ENCODE results near the gene BMS1.
"Not testable (repeated sequence)": the region's sequence is repeated elsewhere in the genome, so short reads cannot be mapped to it uniquely, and the experiment has no call there.

The BMS1 gene

DNA sequence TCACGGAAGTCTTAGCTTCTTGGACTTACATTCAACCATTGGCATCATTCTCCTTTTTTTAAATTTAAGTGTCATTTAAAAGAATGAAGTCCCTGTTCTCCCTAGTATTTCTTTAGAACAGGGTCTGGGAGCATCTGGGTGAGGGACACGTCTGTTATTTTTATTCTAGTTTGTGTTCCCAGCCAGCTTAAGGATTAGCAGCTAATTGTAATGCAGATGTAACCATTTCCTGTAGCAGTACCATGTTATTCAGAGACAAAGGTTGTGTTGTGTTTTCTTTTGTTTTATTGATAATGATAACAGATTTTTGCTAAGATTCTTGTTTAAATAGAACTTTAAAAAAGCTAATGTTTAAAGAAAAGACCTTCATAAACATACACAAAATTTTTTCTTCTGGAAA, 34.3 kb downstream of the BMS1 start:
- TF ChIP-seq, protein P1, sequence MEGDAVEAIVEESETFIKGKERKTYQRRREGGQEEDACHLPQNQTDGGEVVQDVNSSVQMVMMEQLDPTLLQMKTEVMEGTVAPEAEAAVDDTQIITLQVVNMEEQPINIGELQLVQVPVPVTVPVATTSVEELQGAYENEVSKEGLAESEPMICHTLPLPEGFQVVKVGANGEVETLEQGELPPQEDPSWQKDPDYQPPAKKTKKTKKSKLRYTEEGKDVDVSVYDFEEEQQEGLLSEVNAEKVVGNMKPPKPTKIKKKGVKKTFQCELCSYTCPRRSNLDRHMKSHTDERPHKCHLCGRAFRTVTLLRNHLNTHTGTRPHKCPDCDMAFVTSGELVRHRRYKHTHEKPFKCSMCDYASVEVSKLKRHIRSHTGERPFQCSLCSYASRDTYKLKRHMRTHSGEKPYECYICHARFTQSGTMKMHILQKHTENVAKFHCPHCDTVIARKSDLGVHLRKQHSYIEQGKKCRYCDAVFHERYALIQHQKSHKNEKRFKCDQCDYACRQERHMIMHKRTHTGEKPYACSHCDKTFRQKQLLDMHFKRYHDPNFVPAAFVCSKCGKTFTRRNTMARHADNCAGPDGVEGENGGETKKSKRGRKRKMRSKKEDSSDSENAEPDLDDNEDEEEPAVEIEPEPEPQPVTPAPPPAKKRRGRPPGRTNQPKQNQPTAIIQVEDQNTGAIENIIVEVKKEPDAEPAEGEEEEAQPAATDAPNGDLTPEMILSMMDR (IDR thresholded peaks at IDR 0.05; ENCODE audit: low read depth, low read length): no peak
- DNase-seq (ENCODE audit: low read depth, low spot score): no peak
- in situ Hi-C loops (cut with HindIII; ENCODE audit: low sequenced_read_pairs): no loop called here
- no peak overlapping the region for H3K4me3 ChIP-seq (ENCODE audit: low read depth, low read length)

DNA sequence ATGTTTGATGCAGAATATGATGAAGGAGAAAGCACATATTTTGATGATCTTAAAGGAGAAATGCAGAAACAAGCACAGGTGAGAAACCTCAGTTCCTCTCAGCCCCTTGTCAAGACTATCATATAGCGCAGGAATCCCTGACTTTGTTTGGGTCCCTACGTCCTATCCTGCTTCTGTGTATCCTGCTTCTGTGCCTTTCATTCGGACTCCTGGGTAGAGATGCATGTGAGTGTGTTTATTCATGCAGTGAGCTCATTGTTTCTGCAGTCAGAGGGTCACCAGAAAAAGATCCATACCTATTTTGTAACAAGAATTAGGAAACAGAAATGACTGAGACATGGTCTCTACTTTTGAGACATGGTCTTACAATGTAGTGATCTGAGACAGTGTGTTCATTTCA, 34.8 kb downstream of the BMS1 start:
- H3K4me3 ChIP-seq (ENCODE audit: low read depth, low read length); in situ Hi-C loops (cut with HindIII; ENCODE audit: low sequenced_read_pairs); DNase-seq (ENCODE audit: low read depth, low spot score): not testable (repeated sequence)

DNA sequence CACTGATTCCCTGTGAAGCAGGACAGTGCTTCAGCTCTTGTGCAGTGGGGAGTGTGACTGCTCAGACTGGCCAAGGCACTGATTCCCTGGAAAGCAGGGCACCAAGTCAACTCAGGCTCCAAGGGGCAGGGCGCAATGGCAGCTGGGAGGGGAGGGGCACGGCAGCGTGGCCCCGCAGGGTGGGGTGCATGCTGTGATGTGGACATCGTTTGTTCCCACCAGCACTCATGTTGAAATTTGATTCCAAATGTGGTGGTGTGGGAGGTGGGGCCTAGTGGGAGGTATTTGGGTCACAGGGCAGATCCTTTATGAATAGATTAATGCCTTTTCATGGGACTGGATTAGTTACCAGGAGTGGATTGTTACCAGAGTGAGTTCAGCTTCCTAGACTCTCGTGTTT, 44.2 kb downstream of the BMS1 start:
- DNase-seq (ENCODE audit: low read depth, low spot score); H3K4me3 ChIP-seq (ENCODE audit: low read depth, low read length); in situ Hi-C loops (cut with HindIII; ENCODE audit: low sequenced_read_pairs): not testable (repeated sequence)

DNA sequence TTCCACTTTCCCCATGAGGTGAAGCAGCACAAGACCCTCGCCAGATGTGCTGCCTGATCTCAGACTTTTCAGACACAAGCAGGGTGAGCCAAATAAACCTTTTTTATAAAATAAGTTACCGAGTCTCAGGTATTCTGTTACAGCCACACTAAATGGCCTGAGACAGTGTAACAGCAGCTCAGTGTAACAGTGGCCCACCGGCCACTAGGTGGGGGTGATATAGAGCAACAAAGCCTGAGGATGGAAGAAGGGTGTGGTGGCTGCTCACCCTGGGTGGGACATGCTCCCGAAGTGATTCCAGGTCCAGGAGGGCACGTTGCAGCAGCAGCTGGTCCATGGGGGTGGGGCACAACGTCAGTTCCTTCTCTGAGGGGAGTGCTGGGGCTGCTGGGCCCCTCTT, 44.6 kb downstream of the BMS1 start:
- in situ Hi-C loops (cut with HindIII; ENCODE audit: low sequenced_read_pairs): no loop called here
- H3K4me3 ChIP-seq (ENCODE audit: low read depth, low read length): no peak overlapping the region
- TF ChIP-seq, protein P1 (IDR thresholded peaks at IDR 0.05; ENCODE audit: low read depth, low read length): peak; percentile 18
- no peak for DNase-seq (ENCODE audit: low read depth, low spot score)

DNA sequence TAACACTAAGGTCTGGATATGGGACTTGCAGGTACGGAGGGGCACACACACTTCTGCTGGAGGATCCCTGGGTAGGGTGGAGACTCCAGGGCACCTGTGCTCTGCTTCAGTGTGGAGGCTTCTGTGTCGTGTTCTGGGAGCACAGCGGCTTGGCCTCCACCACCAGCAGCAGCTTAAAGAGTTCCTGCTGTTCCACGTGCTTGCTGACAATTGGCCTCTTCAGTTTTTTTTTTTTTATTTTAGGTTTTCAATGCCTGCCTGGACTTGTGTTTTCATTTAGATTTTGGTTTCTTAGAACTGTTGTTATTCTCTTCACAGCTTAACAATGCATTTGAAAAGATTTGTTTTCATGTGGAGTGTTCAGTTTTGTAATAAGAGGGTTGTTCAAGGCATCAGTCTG, 45.8 kb downstream of the BMS1 start:
- in situ Hi-C loops (cut with HindIII; ENCODE audit: low sequenced_read_pairs); DNase-seq (ENCODE audit: low read depth, low spot score); H3K4me3 ChIP-seq (ENCODE audit: low read depth, low read length): not testable (repeated sequence)

DNA sequence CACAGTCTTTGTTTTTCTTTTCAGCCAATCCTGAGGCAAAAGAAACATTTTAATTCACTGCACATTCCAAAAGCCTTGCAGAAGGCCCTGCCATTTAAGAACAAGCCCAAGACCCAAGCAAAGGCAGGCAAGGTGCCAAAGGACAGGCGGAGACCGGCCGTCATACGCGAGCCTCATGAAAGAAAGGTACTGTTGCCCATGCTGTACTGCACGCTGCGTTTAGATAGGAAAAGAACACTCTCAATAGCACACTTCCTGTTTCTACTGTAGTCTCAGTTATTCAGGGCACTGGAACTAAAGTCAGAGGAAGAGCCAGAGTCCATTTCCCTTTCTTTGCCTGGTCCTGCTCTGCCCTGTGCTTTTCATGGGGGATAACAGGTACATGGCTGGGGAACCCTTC, 47.6 kb downstream of the BMS1 start:
- in situ Hi-C loops (cut with HindIII; ENCODE audit: low sequenced_read_pairs): no loop called here
- H3K4me3 ChIP-seq (ENCODE audit: low read depth, low read length): no peak overlapping the region
- DNase-seq (ENCODE audit: low read depth, low spot score): no peak
- TF ChIP-seq, protein P1 (IDR thresholded peaks at IDR 0.05; ENCODE audit: low read depth, low read length): no peak

DNA sequence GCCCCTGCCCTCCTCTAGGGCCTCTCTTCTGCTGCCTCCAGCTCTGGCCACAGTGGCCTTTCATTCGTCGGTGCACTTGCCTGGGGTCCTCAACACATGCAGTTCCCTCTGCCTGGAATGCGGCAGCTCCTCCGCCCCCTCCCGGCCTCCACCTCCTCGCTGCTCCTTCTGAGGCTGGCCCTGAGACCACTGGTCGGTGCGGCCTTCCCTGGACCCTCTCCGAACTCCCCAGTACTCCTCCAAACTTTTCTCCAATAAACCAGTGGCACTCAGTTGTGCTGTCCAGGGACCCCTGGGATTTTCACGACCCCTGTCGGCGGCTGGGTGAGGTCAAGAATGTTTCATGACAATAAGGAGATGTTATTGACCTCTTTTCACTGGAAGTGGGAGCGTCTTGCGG, 53.5 kb downstream of the BMS1 start:
- H3K4me3 ChIP-seq (ENCODE audit: low read depth, low read length): no peak overlapping the region
- no peak for DNase-seq (ENCODE audit: low read depth, low spot score)
- TF ChIP-seq, protein P1 (IDR thresholded peaks at IDR 0.05; ENCODE audit: low read depth, low read length): no peak
- in situ Hi-C loops (cut with HindIII; ENCODE audit: low sequenced_read_pairs): no loop called here

DNA sequence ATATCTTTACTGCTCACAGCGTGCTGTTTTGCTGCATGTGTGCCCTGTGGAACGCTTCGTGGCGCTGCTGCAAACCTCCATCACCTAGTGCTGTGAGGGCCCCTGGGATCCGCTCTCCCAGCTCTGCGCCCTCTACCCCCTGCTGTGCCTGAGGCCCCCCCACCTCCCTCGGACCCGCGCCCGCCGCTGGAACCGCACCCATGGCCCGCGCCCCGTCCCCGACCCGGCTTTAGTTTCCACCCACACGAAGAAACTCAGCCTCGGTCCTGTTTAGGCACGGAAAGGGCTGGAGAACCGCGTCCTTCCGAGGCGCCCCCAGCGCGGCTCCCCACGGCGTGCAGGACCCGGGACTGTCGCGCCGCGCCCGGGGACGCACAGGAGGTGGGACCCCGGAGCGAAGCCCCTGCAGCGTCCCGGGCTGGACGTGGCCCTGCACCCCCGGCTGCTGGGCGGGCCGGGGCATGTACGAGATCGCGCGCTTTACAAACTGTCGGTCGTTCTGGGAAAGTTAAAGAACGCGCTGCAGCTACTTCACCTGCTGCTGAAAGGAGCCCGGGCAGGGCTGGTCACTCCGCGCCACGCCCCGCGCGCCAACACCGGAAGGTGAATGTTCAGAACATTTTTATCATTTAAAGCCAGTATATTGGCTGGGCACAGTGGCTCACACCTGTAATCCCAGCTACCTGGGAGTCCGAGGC, 54.3 kb downstream of the BMS1 start:
- in situ Hi-C loops (cut with HindIII; ENCODE audit: low sequenced_read_pairs): no loop called here
- peak; percentile 15 for DNase-seq (ENCODE audit: low read depth, low spot score)
- H3K4me3 ChIP-seq (ENCODE audit: low read depth, low read length): peak overlapping the region; percentile 24
- TF ChIP-seq, protein P1 (IDR thresholded peaks at IDR 0.05; ENCODE audit: low read depth, low read length): peak; percentile 26

DNA sequence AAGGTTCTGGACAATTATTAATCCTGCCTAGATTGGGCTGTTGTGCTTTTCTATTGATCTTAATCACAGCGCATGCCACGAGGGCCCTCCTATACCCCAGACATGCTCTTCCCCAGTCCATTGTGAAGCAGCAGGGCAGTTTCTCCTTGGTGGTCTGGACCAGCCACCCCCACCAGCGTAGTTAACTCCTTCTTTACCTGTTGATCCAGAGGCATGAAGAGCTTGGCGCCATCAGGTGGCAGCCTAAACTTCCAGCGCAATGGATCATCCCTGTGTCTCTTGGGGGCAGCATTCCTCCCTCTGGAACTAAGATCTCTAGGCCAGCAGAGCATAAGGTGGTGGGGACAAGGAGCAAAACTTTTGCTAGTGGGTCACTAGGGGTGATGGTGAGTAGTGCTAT, 62.2 kb downstream of the BMS1 start:
- in situ Hi-C loops (cut with HindIII; ENCODE audit: low sequenced_read_pairs); H3K4me3 ChIP-seq (ENCODE audit: low read depth, low read length); DNase-seq (ENCODE audit: low read depth, low spot score): not testable (repeated sequence)

DNA sequence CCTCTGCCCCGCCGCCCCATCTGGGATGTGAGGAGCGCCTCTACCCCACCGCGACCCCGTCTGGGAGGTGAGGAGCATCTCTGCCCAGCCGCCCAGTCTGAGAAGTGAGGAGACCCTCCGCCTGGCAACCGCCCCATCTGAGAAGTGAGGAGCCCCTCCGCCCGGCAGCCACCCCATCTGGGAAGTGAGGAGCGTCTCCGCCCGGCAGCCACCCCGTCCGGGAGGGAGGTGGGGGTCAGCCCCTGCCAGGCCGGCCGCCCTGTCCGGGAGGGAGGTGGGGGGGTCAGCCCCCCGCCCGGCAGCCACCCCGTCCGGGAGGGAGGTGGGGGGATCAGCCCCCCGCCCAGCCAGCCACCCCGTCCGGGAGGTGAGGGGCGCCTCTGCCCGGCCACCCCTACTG, 64.7 kb downstream of the BMS1 start:
- DNase-seq (ENCODE audit: low read depth, low spot score); H3K4me3 ChIP-seq (ENCODE audit: low read depth, low read length); in situ Hi-C loops (cut with HindIII; ENCODE audit: low sequenced_read_pairs): not testable (repeated sequence)
